Activated CD4-positive, alpha-beta memory T cell treated with anti-CD3 and anti-CD28 coated beads for 36 hours (primary cell): Measurements from ENCODE around the gene ISM2. TPM values are rescaled to one million over a fixed set of nuclear protein-coding genes. Genes with fewer than 3 reads are reported as not detected.

Experiments
- CTCF ChIA-PET: fragments of 350-600 bp; sonication (Branson Sonifier 250); formaldehyde crosslinking; loops from one replicate; lab custom pipeline; 2021; ENCODE audit warnings: antibody characterized with exemption, inconsistent platforms; lab: Charles Lee
- POLR2A ChIA-PET: fragments of 350-600 bp; sonication (Branson Sonifier 250); formaldehyde crosslinking; loops from one replicate; lab custom pipeline; 2021; ENCODE audit warnings: antibody characterized with exemption; lab: Charles Lee
- DNase-seq: peaks from one replicate; pipeline ENCODE4 v3.0.0-alpha.2; 2020
- H3K27ac Mint-ChIP-seq: one replicate; pipeline ENCODE4 v1.8.0; 2021; ENCODE audit warnings: mixed read lengths
- H3K27me3 Mint-ChIP-seq: one replicate; pipeline ENCODE4 v1.8.0; 2021; ENCODE audit warnings: mixed read lengths
- H3K36me3 Mint-ChIP-seq: one replicate; pipeline ENCODE4 v1.8.0; 2021; ENCODE audit warnings: mixed read lengths
- H3K4me1 Mint-ChIP-seq: one replicate; pipeline ENCODE4 v1.8.0; 2021; ENCODE audit warnings: low read depth, mixed read lengths
- H3K4me3 Mint-ChIP-seq: one replicate; pipeline ENCODE4 v1.8.0; 2021; ENCODE audit warnings: mild to moderate bottlenecking, mixed read lengths
- H3K9me3 Mint-ChIP-seq: one replicate; pipeline ENCODE4 v1.8.0; 2021; ENCODE audit warnings: mixed read lengths
- intact Hi-C: fragments of 100-400 bp; cut with micrococcal nuclease; formaldehyde crosslinking; loops from one replicate; pipeline ENCODE4 v1.15.1; 2023
- total RNA-seq, 2 experiments: library from RNA; stranded (reverse); gene quantifications; one replicate each; pipeline ENCODE4 v1.2.3, GENCODE V29; 2021

ISM2 gene
- total RNA-seq, 2 experiments from 2014 or later = not detected

DNA sequence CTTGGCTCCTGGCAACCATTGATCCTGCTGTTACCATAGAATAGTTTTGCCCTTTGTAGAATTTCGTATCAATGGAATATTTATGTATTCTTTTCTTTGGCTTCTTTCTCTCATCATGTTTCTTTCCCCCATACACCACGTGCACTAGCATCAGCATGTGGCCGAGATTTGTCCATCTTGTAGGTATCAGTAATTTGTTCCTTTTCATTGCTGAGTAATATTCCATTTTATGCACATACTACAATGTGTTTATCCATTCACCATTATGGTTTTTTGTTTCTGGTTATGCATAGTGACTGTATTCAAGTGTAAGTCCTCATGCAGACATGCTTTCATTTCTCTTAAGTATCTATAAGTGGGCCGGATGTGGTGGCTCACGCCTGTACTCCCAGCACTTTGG lies 4.5 kb upstream of the ISM2 start:
- no peak overlapping the region for H3K27ac Mint-ChIP-seq
- no peak overlapping the region for H3K4me3 Mint-ChIP-seq
- CTCF ChIA-PET = no interaction called here

DNA sequence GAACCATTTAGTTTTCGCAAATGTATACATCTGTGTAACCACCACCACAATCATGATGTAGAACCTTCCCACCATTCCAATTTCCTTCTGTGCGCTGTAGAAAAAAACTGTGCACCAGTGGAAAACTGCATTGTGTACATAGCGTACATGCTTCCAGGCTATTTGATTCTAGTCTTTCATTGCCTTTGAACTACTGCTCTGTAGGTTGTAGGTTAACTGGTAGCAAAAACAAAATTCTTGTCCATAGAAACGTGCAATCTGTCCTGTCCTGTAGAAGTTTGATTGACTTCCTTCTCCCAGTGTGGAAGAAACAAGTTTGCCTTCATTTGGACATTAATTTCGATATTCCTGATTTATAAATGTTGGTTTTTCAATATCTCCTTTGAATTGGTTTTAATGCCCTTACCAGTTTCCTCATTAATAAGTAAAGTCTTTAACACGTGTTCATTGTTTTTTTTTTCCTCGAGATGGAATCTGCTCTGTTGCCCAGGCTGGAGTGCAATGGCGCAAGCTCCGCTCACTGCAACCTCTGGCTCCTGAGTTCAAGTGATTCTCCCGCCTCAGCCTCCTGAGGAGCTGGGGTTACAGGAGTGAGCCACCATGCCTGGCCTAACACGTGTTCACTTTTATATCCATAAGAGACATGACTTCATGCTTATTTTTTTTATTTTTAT lies 3.6 kb upstream of the ISM2 start:
- H3K27me3 Mint-ChIP-seq = peaks cover 21% of the 10 kb centered on the region
- ChIA-PET CTCF (no interaction called here), POLR2A (no interaction called here)
- no peak for DNase-seq
- no peak overlapping the region for H3K4me3 Mint-ChIP-seq
- peaks cover 4% of the 10 kb centered on the region for H3K36me3 Mint-ChIP-seq
- H3K4me1 Mint-ChIP-seq = peaks cover 6% of the 10 kb centered on the region
- H3K9me3 Mint-ChIP-seq = peaks cover 8% of the 10 kb centered on the region
- no peak overlapping the region for H3K27ac Mint-ChIP-seq
- intact Hi-C loops = no loop called here

More for the DNA sequence above, 4.5 kb upstream of the ISM2 start:
- Mint-ChIP-seq H3K9me3 (peaks cover 8% of the 10 kb centered on the region), H3K27me3 (peaks cover 16% of the 10 kb centered on the region), H3K4me1 (peaks cover 2% of the 10 kb centered on the region), H3K36me3 (peaks cover 12% of the 10 kb centered on the region)
- intact Hi-C loops = no loop called here
- POLR2A ChIA-PET = no interaction called here
- DNase-seq = no peak

DNA sequence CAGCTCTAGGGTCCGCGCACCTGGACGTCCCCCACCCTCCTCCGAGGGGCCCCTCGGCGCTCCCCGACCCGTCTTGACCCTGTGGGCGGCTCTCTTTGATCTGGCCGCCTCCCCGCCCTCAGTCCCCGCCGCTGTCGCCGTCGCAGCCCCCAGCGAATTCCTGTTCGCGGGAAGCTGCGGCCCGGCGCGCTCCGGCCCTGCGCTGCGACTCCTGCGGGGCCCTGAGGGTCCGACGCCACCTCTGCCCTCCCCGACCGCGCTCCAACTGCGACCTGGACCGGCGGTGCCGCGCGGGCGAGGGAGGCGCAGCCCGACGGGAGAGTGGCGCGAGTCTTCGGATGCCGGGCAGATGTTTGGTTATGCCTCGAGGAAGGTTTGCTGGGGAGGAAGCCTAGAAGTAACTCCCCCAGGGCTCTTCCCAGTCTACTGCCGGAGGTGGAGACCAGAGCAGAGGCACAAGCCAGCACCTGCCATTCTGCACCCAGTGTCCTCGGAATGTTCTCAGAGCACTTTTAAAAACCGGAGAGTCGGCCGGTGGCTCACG lies 440 bp upstream of the ISM2 start:
- no peak for DNase-seq
- H3K27ac Mint-ChIP-seq = no peak overlapping the region
- H3K9me3 Mint-ChIP-seq = peaks cover 6% of the 10 kb centered on the region
- H3K4me3 Mint-ChIP-seq = peak overlapping the region; percentile 39
- ChIA-PET CTCF (no interaction called here), POLR2A (no interaction called here)
- intact Hi-C loops = no loop called here
- H3K4me1 Mint-ChIP-seq = peaks cover 6% of the 10 kb centered on the region
- peaks cover 3% of the 10 kb centered on the region for H3K36me3 Mint-ChIP-seq
- H3K27me3 Mint-ChIP-seq = peaks cover 29% of the 10 kb centered on the region

DNA sequence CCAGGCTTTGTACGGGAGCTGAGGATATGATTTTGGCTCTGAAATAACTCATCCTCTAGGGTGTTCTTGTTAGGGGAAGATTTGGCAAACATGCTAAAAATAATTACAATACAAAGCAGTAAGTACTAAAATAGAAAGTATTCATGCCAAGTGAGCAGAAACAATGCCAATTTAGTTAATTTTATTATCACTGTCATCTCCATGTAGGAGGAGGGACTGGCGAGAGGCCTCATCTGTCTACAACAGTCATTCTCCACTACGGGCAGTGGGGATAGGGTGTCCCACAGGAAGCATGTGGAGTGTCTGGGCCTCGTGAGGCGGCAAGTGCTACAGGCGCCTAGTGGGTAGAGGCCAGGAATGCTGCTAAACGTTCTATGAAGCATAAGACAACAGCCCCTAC lies 3.3 kb downstream of the ISM2 start:
- intact Hi-C loops = no loop called here
- no peak for DNase-seq
- H3K4me1 Mint-ChIP-seq = peaks cover 6% of the 10 kb centered on the region
- H3K27me3 Mint-ChIP-seq = peaks cover 25% of the 10 kb centered on the region
- no peaks in the 10 kb centered on the region for H3K9me3 Mint-ChIP-seq
- no peak overlapping the region for H3K4me3 Mint-ChIP-seq
- POLR2A ChIA-PET = no interaction called here
- CTCF ChIA-PET = no interaction called here
- no peak overlapping the region for H3K27ac Mint-ChIP-seq
- H3K36me3 Mint-ChIP-seq = no peaks in the 10 kb centered on the region

DNA sequence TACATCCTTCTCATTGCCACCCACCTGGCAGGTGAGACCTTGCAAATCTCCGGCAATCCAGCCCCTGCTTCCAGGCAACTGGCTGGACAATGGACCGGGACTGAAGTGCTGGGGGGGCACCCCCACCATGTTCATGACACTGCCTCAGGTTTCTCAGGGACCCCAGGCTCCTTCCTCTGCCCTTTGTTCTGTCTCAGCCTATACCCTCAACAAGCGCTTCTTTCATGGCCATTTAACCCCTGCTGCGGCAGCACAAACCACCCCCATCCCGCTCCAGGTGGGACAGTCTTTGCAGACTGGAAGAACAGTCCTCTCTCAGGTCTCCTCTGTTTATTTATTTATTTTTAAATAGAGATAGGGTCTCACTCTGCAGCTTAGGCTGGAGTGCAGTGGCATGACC lies 7.6 kb downstream of the ISM2 start:
- POLR2A ChIA-PET = no interaction called here
- no peak overlapping the region for H3K27ac Mint-ChIP-seq

DNA sequence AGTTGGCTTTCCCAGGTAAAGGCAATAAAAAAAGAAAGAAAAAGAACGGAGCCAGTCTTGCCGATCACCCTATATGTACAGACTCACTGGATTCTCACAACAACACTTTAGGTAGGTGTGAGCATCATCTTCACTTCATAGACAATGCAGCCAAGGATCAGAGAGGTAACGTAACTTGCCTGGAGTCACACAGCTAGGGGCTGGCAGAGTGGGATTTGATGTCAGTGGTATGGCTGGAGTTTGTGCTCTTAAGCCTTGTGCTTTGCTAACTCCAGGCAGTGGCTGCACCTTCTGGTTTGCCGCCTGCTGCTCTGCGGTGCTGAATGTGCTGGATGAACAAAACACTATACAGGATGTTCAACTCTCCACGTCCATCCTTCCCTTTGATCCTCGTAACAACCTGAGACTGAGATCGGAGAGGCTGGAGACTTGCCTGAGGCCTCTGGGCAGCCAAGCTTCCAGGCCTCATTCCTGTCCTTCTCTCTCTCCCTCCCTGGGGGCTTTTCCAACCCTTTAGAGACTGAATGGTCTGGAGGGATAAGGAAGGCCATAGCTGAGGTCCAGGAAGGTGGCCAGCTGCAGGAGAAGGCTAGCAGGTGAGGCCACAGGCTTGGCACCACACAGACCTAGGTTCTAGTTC lies 8.1 kb downstream of the ISM2 start:
- intact Hi-C loops = no loop called here
- H3K9me3 Mint-ChIP-seq = no peaks in the 10 kb centered on the region
- no peak overlapping the region for H3K27ac Mint-ChIP-seq
- no peak for DNase-seq
- H3K4me3 Mint-ChIP-seq = no peak overlapping the region
- H3K27me3 Mint-ChIP-seq = no peaks in the 10 kb centered on the region
- ChIA-PET POLR2A (no interaction called here), CTCF (no interaction called here)
- H3K4me1 Mint-ChIP-seq = no peaks in the 10 kb centered on the region
- no peaks in the 10 kb centered on the region for H3K36me3 Mint-ChIP-seq

More for the DNA sequence above, 7.6 kb downstream of the ISM2 start:
- Mint-ChIP-seq H3K36me3 (no peaks in the 10 kb centered on the region), H3K27me3 (peaks cover 4% of the 10 kb centered on the region), H3K9me3 (no peaks in the 10 kb centered on the region), H3K4me3 (no peak overlapping the region), H3K4me1 (no peaks in the 10 kb centered on the region)
- DNase-seq = no peak
- CTCF ChIA-PET = no interaction called here
- intact Hi-C loops = no loop called here

DNA sequence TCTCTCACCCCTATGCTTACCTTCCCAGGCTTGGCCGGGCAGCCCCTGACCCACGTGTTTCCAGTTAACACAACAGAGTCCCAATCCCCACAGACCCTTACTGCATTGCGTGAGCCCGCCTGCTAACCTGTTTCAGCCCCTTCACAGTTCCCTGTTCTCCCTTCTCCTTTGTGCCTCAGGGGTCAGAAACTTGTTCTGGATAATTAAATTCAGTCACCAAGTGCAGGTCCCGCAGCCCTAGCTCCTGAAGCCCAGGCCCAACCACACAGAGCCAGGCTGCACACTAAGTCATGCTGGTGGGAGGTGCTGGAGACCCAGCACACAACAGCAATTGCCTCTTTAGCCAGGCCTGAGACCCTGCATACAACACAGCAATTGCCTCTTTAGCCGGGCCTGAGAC lies 9.6 kb downstream of the ISM2 start:
- intact Hi-C loops = no loop called here
- Mint-ChIP-seq H3K9me3 (no peaks in the 10 kb centered on the region), H3K36me3 (no peaks in the 10 kb centered on the region), H3K27ac (no peak overlapping the region), H3K4me3 (no peak overlapping the region), H3K4me1 (no peaks in the 10 kb centered on the region), H3K27me3 (no peaks in the 10 kb centered on the region)
- ChIA-PET CTCF (no interaction called here), POLR2A (no interaction called here)
- DNase-seq = no peak

DNA sequence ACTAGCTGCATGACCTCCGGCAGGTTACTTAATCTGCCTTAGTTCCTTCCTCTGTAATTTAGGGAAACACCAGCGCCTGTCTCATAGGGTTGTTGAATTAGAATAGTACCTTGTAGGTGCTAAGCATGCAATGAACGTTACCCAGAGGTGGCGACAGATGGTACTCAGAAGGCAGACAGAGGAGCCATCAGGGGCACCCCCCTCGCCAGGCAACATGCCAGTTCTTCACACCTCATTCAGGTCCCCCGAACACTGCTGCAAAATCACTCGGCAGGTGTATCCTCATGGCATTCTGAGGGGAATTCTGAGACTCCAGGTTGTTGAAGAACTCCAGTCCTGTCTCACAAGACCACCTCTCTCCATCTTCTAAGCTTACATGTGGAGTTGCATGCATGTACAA lies 10.1 kb downstream of the ISM2 start:
- POLR2A ChIA-PET = no interaction called here
- intact Hi-C loops = no loop called here
- no peak for DNase-seq
- Mint-ChIP-seq H3K4me3 (no peak overlapping the region), H3K4me1 (no peaks in the 10 kb centered on the region), H3K27ac (no peak overlapping the region), H3K9me3 (no peaks in the 10 kb centered on the region), H3K27me3 (no peaks in the 10 kb centered on the region), H3K36me3 (no peaks in the 10 kb centered on the region)
- CTCF ChIA-PET = no interaction called here

DNA sequence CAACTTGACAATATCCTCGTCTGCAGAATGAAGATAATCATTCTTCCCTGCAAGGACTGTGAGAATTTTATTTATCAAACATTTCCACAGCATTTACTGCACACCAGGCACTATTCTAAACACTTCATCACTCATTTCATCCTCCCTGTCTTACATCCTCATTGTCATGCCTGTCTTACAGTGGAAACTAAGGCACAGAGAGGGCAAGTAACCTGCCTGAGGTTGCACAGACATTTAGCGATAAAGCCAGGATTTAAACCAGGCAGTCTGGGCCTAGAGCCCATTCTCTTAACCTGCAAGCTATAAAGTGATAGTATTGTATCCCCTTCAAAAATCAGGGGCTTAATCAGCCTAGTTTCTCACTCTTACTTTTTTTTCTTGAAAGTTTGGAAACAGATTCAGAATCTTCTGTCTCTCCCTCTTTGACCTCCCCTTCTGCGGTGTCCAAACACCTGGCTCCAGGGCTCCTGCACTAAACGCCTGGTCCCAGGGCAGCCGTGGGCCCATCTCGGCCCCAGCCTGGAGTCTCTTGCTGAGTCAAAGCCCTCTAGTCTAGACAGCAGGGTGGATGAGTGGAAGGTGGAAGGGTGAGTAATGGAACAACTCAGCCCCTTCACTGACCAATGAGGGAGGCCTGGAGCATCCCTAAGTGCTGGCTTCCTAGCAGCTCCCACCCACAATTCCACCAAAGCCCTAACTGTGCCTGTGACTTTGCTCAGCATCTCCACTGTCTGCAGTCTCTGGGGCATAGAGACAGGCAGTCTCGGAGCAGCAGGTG lies 12.5 kb downstream of the ISM2 start:
- POLR2A ChIA-PET = no interaction called here

DNA sequence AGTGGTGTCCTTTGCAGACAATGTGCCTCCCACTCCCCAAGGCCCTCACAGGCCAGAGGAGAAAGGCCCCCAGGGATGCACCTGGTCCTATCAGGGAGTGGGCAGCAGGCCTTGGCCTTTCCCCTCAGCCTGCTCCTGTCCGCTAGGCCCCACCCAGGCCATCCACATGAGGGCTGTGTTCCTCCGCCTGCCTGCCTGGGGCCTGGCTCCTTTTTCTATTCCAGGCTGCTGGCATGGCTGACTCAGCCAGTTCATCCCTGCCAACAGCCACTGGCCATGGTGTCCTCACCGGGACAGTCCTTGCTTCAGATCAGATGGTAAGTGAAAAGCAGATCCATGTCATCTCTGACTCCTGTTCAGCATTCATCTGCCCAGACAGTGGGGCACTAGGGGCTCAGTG lies 13.4 kb downstream of the ISM2 start:
- POLR2A ChIA-PET = no interaction called here
- Mint-ChIP-seq H3K27ac (no peak overlapping the region), H3K4me3 (no peak overlapping the region), H3K4me1 (no peaks in the 10 kb centered on the region), H3K27me3 (no peaks in the 10 kb centered on the region), H3K9me3 (no peaks in the 10 kb centered on the region), H3K36me3 (no peaks in the 10 kb centered on the region)
- intact Hi-C loops = no loop called here
- CTCF ChIA-PET = interaction anchor here (0.7 kb wide), 1 partner anchor 399 kb away, joined by 3 read pairs; no protein-coding TSS in a partner anchor
- DNase-seq = no peak

More for the DNA sequence above, 12.5 kb downstream of the ISM2 start:
- Mint-ChIP-seq H3K4me1 (no peaks in the 10 kb centered on the region), H3K27ac (no peak overlapping the region), H3K27me3 (no peaks in the 10 kb centered on the region), H3K9me3 (no peaks in the 10 kb centered on the region), H3K36me3 (no peaks in the 10 kb centered on the region), H3K4me3 (no peak overlapping the region)
- intact Hi-C loops = no loop called here
- no peak for DNase-seq
- CTCF ChIA-PET = no interaction called here

DNA sequence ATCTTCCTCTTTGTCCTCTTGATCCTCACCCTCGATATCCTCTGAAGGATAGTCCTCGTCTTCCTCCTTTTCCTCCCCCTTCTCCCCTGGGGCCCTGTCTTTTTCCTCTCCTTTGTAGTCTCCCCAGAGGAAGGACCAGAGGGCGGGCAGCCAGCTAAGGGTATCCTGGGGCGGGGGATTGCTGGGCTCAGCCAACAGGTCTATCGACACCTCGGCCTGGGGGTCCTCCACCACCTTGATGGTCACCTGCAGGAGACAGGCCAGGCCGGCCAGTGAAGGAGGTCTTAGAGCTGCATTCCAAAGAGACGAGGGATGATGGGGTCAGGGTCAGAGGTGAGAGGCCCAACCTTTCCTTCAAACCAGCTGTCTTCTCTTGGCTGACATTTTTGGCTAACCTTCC lies 16.2 kb downstream of the ISM2 start:
- POLR2A ChIA-PET = no interaction called here
- CTCF ChIA-PET = no interaction called here
- Mint-ChIP-seq H3K27ac (no peak overlapping the region), H3K4me3 (no peak overlapping the region), H3K9me3 (no peaks in the 10 kb centered on the region), H3K27me3 (no peaks in the 10 kb centered on the region), H3K4me1 (no peaks in the 10 kb centered on the region), H3K36me3 (no peaks in the 10 kb centered on the region)
- intact Hi-C loops = no loop called here
- no peak for DNase-seq

DNA sequence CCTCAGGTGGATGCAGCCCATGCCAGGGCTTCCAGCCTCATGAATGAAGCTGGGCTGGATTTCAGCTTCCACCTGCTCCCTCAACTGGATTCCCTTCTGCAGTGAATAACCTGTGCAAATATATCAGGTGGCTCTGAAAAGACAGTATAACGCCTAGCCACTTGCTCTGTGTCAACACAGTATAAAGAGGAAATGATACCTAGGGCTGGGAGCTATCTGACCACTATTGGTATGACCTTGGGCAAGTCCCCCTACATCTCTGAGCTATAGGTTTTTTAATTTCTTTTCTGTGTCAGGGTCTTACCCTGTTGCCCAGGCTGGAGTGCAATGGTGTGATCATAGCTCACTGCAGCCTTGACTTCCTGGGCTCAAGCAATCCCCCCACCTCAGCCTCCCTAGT lies 19.8 kb downstream of the ISM2 start:
- ChIA-PET POLR2A (no interaction called here), CTCF (no interaction called here)
- intact Hi-C loops = no loop called here
- no peak for DNase-seq
- H3K9me3 Mint-ChIP-seq = no peaks in the 10 kb centered on the region
- no peaks in the 10 kb centered on the region for H3K27me3 Mint-ChIP-seq
- H3K4me1 Mint-ChIP-seq = no peaks in the 10 kb centered on the region
- no peak overlapping the region for H3K4me3 Mint-ChIP-seq
- no peaks in the 10 kb centered on the region for H3K36me3 Mint-ChIP-seq
- H3K27ac Mint-ChIP-seq = no peak overlapping the region
